Body of pancreas (tissue), 4 donors: ENCODE measurements around the gene RBP3.

Experiments used
- POLR2A ChIP-seq, 3 donors: fragments of 450-650 bp; IDR thresholded peaks; one replicate each; pipeline ENCODE4 v1.6.1; 2016; ENCODE audit warnings: antibody characterized with exemption in 3 of 3, mild to moderate bottlenecking in 2 of 3
- TF ChIP-seq, protein P1 (sequence below), 7 experiments: fragments of 450-650 bp in 4 of 7; fragments of 200-600 bp in 3 of 7; sonication (generic) in 3 of 7; IDR thresholded peaks; one replicate each; pipeline ENCODE4 v1.5.1; 2016 to 2019; ENCODE audit warnings: antibody characterized with exemption in 7 of 7

DNA sequence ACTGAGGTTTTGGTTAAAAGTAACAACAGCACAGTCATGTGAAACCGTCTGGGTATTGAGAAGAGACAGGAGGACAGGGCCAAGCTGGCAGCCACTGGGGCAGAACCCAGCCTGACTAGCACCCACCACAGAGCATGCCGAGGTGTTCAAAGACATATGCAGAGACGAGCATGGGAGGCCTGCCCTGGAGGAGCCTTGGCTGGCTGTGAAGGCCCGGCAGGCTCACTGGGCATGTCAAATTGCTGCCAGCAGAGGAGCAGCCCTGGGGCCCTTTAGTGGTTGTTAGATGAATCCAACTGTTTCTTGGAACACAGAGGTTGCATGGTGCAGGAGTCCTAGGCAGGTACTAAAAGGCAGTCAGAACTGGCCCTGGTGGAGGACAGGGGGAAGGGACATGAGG is 30.9 kb upstream of the RBP3 start:
- TF ChIP-seq, protein P1, sequence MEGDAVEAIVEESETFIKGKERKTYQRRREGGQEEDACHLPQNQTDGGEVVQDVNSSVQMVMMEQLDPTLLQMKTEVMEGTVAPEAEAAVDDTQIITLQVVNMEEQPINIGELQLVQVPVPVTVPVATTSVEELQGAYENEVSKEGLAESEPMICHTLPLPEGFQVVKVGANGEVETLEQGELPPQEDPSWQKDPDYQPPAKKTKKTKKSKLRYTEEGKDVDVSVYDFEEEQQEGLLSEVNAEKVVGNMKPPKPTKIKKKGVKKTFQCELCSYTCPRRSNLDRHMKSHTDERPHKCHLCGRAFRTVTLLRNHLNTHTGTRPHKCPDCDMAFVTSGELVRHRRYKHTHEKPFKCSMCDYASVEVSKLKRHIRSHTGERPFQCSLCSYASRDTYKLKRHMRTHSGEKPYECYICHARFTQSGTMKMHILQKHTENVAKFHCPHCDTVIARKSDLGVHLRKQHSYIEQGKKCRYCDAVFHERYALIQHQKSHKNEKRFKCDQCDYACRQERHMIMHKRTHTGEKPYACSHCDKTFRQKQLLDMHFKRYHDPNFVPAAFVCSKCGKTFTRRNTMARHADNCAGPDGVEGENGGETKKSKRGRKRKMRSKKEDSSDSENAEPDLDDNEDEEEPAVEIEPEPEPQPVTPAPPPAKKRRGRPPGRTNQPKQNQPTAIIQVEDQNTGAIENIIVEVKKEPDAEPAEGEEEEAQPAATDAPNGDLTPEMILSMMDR (IDR thresholded peaks at IDR 0.05), result no peak
- no peak for TF ChIP-seq POLR2A (IDR thresholded peaks at IDR 0.05)
